GM18502 (cell line): ENCODE results near the gene KHK.

ENCODE experiments used
- ATAC-seq: cut with Tn5 transposase; IDR thresholded peaks from one replicate; pipeline ENCODE4 v1.9.1; 2021; ENCODE audit warnings: mild to moderate bottlenecking; ENCODE audit not compliant: unreplicated experiment, poor library complexity

KHK gene

GRCh38 chr2:27123302-27124150 is 37.0 kb downstream of the KHK start, which contains the start of gene ABHD1:
Gene ABHD1, plus strand, starts transcription at chr2:27123815. Its CDS starts 134 bp downstream, at chr2:27123949.
- peak; percentile 65 for ATAC-seq

- no peak for ATAC-seq
These were observed 38.5 kb downstream of the KHK start for GRCh38 chr2:27125104-27125503.

GRCh38 chr2:27126252-27126710 is 39.7 kb downstream of the KHK start:
- no peak for ATAC-seq

DNA sequence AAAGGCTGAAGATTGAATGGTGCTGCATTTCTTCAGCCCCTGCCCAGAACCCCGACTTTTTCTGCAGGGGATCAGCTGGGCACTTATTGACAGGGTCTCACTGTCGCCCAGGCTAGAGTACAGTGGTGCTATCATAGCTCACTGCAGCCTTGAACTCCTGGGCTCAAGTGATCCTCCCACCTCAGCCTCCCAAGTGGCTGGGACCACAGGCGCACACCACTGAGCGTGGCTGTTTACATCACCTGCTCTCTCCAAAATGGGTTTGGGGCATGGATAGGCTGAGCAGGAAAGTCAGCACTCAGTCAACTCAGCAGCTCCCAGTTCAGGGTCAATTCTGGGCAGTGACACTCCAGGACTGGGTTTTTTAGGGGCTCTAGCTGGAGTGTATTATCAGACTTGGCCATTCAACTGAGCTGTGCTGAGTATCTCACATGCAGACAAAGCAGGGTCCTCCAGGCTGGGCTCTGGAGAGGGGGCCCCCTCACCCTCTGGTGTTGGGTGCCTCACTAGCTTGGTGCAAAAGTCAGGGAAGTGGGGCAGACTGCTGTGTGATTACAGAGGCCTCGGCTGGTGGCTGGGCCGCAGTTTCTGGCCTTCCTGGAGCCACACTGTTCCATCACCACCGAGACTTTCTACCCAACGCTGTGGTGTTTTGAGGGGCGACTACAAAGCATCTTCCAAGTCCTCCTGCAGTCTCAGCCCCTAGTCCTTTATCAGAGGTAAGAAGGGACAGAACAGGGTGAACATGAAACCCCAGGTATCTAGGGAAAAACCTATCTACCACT is 41.5 kb downstream of the KHK start:
- ATAC-seq = no peak

- ATAC-seq = no peak
These were observed 42.3 kb downstream of the KHK start for GRCh38 chr2:27128668-27129571.

DNA sequence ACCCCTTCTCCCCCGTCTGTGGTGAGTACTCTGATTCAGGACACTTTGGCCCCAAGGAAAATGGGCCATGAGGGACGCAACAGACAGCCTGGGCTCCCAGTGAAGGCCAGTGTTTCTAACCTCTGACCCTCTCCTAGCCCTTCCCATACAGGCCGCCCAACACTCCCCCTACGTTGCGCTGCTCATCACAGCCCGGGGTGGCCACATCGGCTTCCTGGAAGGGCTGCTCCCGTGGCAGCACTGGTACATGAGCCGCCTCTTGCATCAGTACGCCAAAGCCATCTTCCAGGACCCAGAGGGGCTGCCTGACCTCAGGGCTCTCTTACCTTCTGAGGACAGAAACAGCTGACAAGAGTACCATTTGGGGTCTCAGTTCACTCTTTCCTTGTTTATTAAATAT is 43.8 kb downstream of the KHK start:
- ATAC-seq = no peak

DNA sequence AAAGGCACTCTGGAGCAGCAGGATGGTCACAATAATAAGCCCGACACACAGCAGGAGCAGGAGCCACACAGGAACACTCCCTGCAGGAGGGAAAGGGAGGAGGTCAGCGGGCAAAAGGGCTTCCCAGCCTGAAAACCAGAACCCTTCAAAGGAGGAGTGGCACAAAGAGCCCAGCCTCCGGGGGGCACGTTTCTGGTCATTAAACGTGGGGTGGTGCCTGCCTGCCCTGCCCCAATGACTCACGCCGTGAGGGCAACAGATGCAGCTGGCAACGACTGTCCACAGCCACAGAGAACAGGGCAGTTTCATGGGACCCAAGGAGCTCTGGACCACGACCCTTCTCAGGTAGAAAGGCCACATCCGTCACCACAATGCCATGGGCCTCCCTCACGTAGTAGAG is 44.9 kb downstream of the KHK start:
- ATAC-seq = no peak

- ATAC-seq = no peak
These were observed 46.8 kb downstream of the KHK start for GRCh38 chr2:27133195-27133875.

DNA sequence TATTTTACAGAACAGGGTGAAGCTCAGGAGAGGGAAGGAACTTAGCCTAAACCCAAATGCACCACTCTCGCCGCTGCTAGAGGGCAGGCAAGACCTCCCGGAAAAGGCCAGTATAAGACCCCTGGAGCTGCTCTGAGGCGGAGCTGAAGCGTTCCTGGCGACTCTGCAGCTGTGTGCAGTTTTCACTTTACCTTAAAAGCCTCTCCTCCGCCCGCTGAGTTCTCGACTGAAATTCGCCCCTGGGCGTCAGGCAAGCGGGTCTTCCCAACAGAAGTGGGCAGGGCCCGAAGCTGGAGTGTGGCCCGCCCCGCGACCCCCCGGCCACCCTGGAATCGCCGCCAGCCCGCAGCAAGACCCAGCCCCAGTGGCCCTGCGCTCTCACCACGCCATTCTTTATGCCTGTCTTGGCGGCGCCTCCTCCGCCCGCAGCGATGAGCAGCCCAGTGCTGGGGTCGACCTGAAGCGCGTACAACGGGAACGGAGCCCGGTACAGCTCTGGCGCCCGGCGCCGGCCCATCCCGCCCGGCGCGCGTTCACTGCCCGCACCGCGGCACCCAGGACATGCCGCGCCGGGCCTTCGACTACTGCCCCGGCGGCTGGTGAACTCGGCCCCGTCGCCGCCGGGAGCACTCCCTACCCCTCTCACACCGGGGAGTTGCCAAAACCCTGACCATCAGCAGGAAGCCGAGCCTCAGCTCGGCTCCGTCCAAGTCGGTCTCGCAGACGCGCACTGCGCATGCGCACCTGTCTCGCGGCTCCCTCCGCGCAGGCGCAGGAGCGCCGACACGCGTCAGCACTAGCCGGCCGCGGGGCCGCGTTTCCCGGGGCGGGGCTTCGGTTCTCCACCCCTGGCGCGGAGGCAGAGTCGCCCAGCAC is 47.6 kb downstream of the KHK start, which contains the start of gene PREB:
PREB (minus strand) TSS at position 732 of the 876 bp plus-strand sequence; CDS start at position 517, 215 bp downstream.
- peak; percentile 89 for ATAC-seq

- no peak for ATAC-seq
These were observed 48.4 kb downstream of the KHK start for GRCh38 chr2:27134781-27135477.

GRCh38 chr2:27135478-27135955 is 48.9 kb downstream of the KHK start:
- no peak for ATAC-seq

- ATAC-seq = no peak
These were observed 50.2 kb downstream of the KHK start for GRCh38 chr2:27136751-27137150.

- ATAC-seq = no peak
These were observed 50.9 kb downstream of the KHK start for GRCh38 chr2:27137322-27137935.

DNA sequence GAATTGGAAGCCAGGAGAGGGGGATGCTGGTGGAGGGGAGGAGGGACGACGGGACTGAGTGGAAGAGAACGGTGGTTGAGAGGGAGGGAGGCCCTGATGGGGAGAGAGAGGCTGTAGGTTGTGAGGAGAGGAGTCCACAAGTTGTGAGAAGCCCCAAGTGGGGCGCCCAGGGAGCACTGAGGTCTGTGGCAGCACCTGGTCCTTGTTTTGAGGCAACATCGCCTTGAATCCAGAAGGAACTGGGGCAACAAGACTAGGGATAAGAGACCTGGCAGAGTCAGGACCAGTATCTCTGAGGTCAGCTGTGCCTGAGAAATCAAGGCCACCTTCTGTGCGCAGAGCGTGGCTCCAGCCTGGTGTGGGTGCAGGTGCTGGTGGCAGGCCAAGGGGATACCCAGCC is 51.5 kb downstream of the KHK start:
- ATAC-seq = no peak

GRCh38 chr2:27139310-27139709 is 52.7 kb downstream of the KHK start, which contains the start of gene PRR30:
Gene PRR30, minus strand, starts transcription at chr2:27139410. Its CDS starts 1,081 bp downstream, at chr2:27138329.
- no peak for ATAC-seq

DNA sequence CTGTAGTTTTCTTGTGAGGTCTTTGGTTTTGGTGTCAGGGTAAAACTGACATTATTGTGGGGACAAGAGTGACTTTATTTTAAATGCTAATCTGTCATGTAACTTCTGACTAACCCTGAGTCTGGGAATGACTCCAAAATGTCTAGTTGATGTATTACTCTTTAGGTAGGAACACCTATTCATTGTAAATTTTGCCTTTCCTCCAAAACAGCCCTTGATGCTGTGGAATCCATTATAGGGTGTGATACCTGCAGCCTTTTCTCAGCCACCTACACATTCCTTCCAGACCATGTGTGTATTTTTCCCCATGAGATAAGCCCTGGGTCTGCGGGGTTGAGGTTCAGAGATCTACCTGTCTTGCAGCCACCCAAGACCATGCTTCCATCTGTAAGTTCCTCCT is 56.7 kb downstream of the KHK start:
- no peak for ATAC-seq

- ATAC-seq = no peak
These were observed 59.1 kb downstream of the KHK start for GRCh38 chr2:27145682-27146081.
